Mononuclear cell (primary cell): ENCODE data around the gene FAM20B. TPM values are rescaled to one million over a fixed set of nuclear protein-coding genes. Genes with fewer than 3 reads are reported as not detected.

Experiments
- H3K27me3 ChIP-seq: 2 replicates; pipeline ENCODE4 v1.6.0; 2011; ENCODE audit warnings: low read length, control low read depth; ENCODE audit not compliant: insufficient read depth
- H3K4me1 ChIP-seq: 2 replicates; pipeline ENCODE4 v1.5.1; 2011; ENCODE audit warnings: mild to moderate bottlenecking, low read length, control low read depth; ENCODE audit not compliant: insufficient read depth
- H3K4me3 ChIP-seq: 2 replicates; pipeline ENCODE4 v1.5.1; 2011; ENCODE audit warnings: mild to moderate bottlenecking, low read length, moderate library complexity
- H3K9me3 ChIP-seq: 2 replicates; pipeline ENCODE4 v1.5.1; 2011; ENCODE audit warnings: low read depth, mild to moderate bottlenecking, control low read depth, low read length
- total RNA-seq: library from RNA; depleted of rRNA; stranded (reverse); fragments of >200 nt; gene quantifications from one replicate; pipeline ENCODE4 v1.2.3, GENCODE V29; 2012

FAM20B gene
- total RNA-seq, 1 donor = 10.4 TPM

DNA sequence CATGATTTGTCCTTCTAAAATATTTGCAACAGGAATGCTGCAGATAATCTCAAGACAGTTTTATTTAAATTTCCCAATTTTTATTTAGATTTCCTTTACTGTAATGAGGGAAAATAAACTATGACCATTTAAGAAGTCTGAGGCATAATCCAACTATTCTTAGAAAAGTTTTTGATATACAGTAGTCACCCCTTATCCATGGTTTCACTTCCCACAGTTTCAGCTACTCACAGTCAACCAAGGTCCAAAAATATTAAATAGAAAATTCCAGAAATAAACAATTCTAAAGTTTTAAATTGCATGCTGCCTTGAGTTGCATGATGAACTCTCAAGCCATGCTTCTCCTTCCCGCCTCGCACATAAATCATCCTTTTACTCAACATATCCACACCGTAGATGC, 89.5 kb downstream of the FAM20B start:
- Histone ChIP-seq H3K4me1 (no peaks in the 10 kb centered on the region), H3K27me3 (no peaks in the 10 kb centered on the region), H3K4me3 (no peak overlapping the region), H3K9me3 (no peaks in the 10 kb centered on the region)

DNA sequence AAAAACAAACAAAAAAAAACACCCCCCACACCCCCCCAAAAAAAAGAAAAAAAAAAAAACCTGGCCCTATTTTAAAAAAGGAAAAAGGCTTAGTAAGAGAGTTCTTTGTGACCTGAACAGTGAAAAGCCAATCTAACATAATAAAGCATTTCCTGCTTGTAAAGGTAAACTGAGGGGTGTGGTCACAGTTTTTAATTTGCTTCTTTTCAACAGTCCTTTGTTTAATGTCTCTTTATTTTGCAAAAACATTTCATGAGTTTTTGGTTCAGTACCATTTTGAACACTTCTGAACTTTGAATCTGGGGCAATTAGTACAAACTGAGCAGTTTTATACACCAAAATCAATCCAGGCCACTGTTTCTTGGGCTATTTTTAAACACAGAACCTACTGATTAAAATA, 93.8 kb downstream of the FAM20B start:
- no peaks in the 10 kb centered on the region for H3K27me3 ChIP-seq
- H3K9me3 ChIP-seq = no peaks in the 10 kb centered on the region
- no peak overlapping the region for H3K4me3 ChIP-seq
- H3K4me1 ChIP-seq = no peaks in the 10 kb centered on the region

DNA sequence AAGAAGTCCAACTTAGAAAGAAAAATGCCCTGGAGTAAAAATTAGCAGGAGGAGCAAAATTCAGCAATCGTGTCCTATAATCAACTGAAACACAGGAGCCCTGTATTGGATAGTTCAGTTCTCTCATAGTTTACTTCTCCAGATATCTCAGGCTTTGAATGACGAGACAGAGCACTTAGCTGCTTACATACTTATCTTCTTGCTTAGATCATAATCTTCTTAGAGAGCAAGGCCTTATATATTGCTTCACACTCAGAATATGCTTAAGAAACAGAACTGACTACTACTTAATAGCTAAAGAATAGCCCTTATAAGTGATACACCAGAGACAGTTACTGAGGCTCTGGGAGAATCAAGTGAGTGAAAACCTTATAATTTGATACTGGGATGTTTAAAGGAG, 95.0 kb downstream of the FAM20B start:
- Histone ChIP-seq H3K4me3 (no peak overlapping the region), H3K27me3 (no peaks in the 10 kb centered on the region), H3K4me1 (no peaks in the 10 kb centered on the region), H3K9me3 (no peaks in the 10 kb centered on the region)

DNA sequence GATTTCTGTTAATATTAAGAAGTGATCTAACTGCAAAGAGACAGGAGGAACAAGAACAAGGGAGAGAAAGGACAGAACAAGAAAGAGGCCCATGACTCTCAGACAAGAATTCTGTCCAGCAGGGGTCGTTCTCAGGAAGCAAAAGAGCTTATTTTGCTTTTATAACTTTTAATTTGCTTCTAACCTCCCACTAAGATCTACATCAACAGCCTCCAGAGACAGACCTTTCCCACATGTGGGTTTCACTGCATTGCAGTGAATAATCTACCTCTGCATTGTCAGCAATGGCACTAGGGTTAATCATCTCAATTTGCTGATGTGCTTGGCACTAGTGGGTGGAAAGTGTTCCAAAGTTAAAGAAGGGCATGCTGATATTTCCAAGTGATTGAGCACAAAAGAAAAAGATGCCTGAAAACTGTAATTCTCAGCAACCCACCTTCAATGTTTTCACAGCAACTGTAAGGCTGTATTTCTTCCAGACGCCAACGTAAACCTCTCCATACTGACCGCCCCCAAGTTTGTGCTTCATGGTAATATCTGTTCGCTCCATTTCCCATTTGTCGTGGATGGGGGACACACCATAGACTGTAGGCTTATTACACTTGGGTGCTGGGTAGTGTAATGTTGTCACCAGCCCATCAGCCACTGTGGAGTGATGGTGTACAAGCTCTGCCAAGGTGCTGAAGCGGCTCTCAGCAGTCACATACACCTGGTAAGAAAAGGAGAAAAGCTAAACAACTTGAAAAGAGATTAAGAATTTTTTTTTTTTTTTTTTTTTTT, 95.7 kb downstream of the FAM20B start:
- Histone ChIP-seq H3K27me3 (no peaks in the 10 kb centered on the region), H3K4me3 (no peak overlapping the region), H3K4me1 (no peaks in the 10 kb centered on the region), H3K9me3 (no peaks in the 10 kb centered on the region)

DNA sequence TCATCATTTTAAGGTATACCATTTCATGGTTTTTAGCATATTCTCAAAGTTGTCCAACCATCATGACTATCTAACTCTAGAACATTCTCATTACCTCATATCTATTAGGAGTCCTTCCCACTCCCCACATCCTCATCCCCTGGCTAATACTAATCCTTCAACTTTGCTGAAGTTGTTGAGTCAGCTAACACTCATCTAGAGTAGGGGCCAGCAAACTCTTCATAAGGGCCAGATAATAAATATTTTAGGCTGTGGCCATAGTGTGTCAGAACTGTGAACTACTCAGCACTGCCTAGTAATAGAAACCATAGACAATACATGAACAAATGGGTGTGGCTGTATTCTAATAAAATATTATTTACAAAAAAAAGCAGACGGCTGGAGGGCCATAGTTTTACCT, 99.2 kb downstream of the FAM20B start:
- H3K4me1 ChIP-seq = peaks cover 12% of the 10 kb centered on the region
- H3K27me3 ChIP-seq = no peaks in the 10 kb centered on the region

More for the DNA sequence above, 99.2 kb downstream of the FAM20B start:
- H3K9me3 ChIP-seq = no peaks in the 10 kb centered on the region
- no peak overlapping the region for H3K4me3 ChIP-seq

Other genes starting within 250 kb of the FAM20B start
- 0.10 TPM for gene ANGPTL1, start 154.8 kb upstream of the FAM20B start, total RNA-seq
- gene TOR3A, start 56.2 kb downstream of the FAM20B start, total RNA-seq = 59.5 TPM
- 14.6 TPM for gene ABL2, start 203.8 kb downstream of the FAM20B start, total RNA-seq